IgD-negative memory B cell (primary cell): ENCODE data around the gene PPARGC1A. TPM values are rescaled to one million over a fixed set of nuclear protein-coding genes. Genes with fewer than 3 reads are reported as not detected.

Experiments used
- H3K27ac Mint-ChIP-seq, 3 donors: one replicate each; pipeline ENCODE4 v1.8.0; 2020 to 2022; ENCODE audit warnings: mild to moderate bottlenecking in 3 of 3, mixed read lengths in 3 of 3, moderate library complexity in 1 of 3
- H3K27me3 Mint-ChIP-seq: one replicate; pipeline ENCODE4 v1.8.0; 2021; ENCODE audit warnings: mixed read lengths
- H3K36me3 Mint-ChIP-seq: one replicate; pipeline ENCODE4 v1.8.0; 2020; ENCODE audit warnings: mild to moderate bottlenecking, mixed read lengths
- H3K4me1 Mint-ChIP-seq, 3 donors: one replicate each; pipeline ENCODE4 v1.8.0; 2020 to 2022; ENCODE audit warnings: mixed read lengths in 3 of 3, mild to moderate bottlenecking in 1 of 3
- H3K4me3 Mint-ChIP-seq, 4 donors: one replicate each; pipeline ENCODE4 v1.8.0; 2020 to 2022; ENCODE audit warnings: mild to moderate bottlenecking in 4 of 4, mixed read lengths in 4 of 4, moderate library complexity in 3 of 4
- H3K9me3 Mint-ChIP-seq, 3 donors: one replicate each; pipeline ENCODE4 v1.8.0; 2020 to 2021; ENCODE audit warnings: mixed read lengths in 3 of 3, mild to moderate bottlenecking in 1 of 3
- polyA plus RNA-seq: library from polyadenylated mRNA; unstranded; fragments of 300-500 nt; fragmentation: Illumina TruSeq; gene quantifications from one replicate; pipeline ENCODE4 v1.2.3, GENCODE V29; 2021

PPARGC1A gene
- not detected for polyA plus RNA-seq

GRCh38 chr4:23889814-23890341, at the start of gene PPARGC1A:
Gene PPARGC1A, minus strand, starts transcription at chr4:23890047. Its CDS starts 90 bp downstream, at chr4:23889957.
- Mint-ChIP-seq H3K27ac (no peak within 1 kb of the TSS), H3K4me3 (peak within 1 kb of the TSS in 2 of 4 donors; percentile 56 to 82), H3K27me3 (no peaks in the 10 kb centered on the region), H3K36me3 (no peaks in the 10 kb centered on the region), H3K9me3 (peaks cover 0 to 15% (median 3%) of the 10 kb centered on the region in 3 donors), H3K4me1 (peaks cover 0 to 9% (median 3%) of the 10 kb centered on the region in 3 donors)

- no peak overlapping the region for H3K4me3 Mint-ChIP-seq
- no peaks in the 10 kb centered on the region for H3K27me3 Mint-ChIP-seq
- H3K9me3 Mint-ChIP-seq = peaks cover 0 to 4% (median 2%) of the 10 kb centered on the region in 3 donors
- H3K4me1 Mint-ChIP-seq = no peaks in the 10 kb centered on the region
- no peak overlapping the region for H3K27ac Mint-ChIP-seq
- no peaks in the 10 kb centered on the region for H3K36me3 Mint-ChIP-seq
Observed at GRCh38 chr4:23938796-23939195, 48.9 kb upstream of the PPARGC1A start.

GRCh38 chr4:23937173-23937572, 47.3 kb upstream of the PPARGC1A start:
- Mint-ChIP-seq H3K27ac (no peak overlapping the region), H3K27me3 (no peaks in the 10 kb centered on the region), H3K4me1 (no peaks in the 10 kb centered on the region), H3K9me3 (peaks cover 0 to 4% (median 2%) of the 10 kb centered on the region in 3 donors), H3K36me3 (no peaks in the 10 kb centered on the region), H3K4me3 (no peak overlapping the region)

GRCh38 chr4:23934915-23935314, 45.1 kb upstream of the PPARGC1A start:
- Mint-ChIP-seq H3K36me3 (no peaks in the 10 kb centered on the region), H3K4me1 (no peaks in the 10 kb centered on the region), H3K9me3 (peaks cover 0 to 4% (median 2%) of the 10 kb centered on the region in 3 donors), H3K4me3 (no peak overlapping the region), H3K27me3 (no peaks in the 10 kb centered on the region), H3K27ac (peak overlapping the region in 1 of 3 donors; percentile 47)

- H3K4me3 Mint-ChIP-seq = no peak overlapping the region
- no peaks in the 10 kb centered on the region for H3K4me1 Mint-ChIP-seq
- no peaks in the 10 kb centered on the region for H3K36me3 Mint-ChIP-seq
- H3K27ac Mint-ChIP-seq = no peak overlapping the region
- peaks cover 0 to 4% (median 2%) of the 10 kb centered on the region in 3 donors for H3K9me3 Mint-ChIP-seq
- no peaks in the 10 kb centered on the region for H3K27me3 Mint-ChIP-seq
Observed at GRCh38 chr4:23934223-23934622, 44.4 kb upstream of the PPARGC1A start.

- H3K4me1 Mint-ChIP-seq = no peaks in the 10 kb centered on the region
- H3K27ac Mint-ChIP-seq = no peak overlapping the region
- H3K9me3 Mint-ChIP-seq = peaks cover 0 to 4% (median 2%) of the 10 kb centered on the region in 3 donors
Observed at GRCh38 chr4:23932901-23933308, 43.1 kb upstream of the PPARGC1A start.

GRCh38 chr4:23932186-23932585, 42.3 kb upstream of the PPARGC1A start:
- Mint-ChIP-seq H3K4me1 (no peaks in the 10 kb centered on the region), H3K9me3 (peaks cover 0 to 2% (median 0%) of the 10 kb centered on the region in 3 donors), H3K4me3 (no peak overlapping the region), H3K36me3 (no peaks in the 10 kb centered on the region), H3K27ac (no peak overlapping the region), H3K27me3 (no peaks in the 10 kb centered on the region)

More at GRCh38 chr4:23932901-23933308, 43.1 kb upstream of the PPARGC1A start:
- Mint-ChIP-seq H3K36me3 (no peaks in the 10 kb centered on the region), H3K27me3 (no peaks in the 10 kb centered on the region), H3K4me3 (no peak overlapping the region)

- H3K27ac Mint-ChIP-seq = no peak overlapping the region
- H3K36me3 Mint-ChIP-seq = no peaks in the 10 kb centered on the region
- H3K4me3 Mint-ChIP-seq = no peak overlapping the region
- H3K4me1 Mint-ChIP-seq = no peaks in the 10 kb centered on the region
- H3K9me3 Mint-ChIP-seq = peaks cover 0 to 2% (median 0%) of the 10 kb centered on the region in 3 donors
- H3K27me3 Mint-ChIP-seq = no peaks in the 10 kb centered on the region
Observed at GRCh38 chr4:23931489-23931830, 41.6 kb upstream of the PPARGC1A start.

- no peaks in the 10 kb centered on the region for H3K27me3 Mint-ChIP-seq
- peaks cover 0 to 2% (median 0%) of the 10 kb centered on the region in 3 donors for H3K9me3 Mint-ChIP-seq
- H3K4me1 Mint-ChIP-seq = no peaks in the 10 kb centered on the region
- H3K27ac Mint-ChIP-seq = no peak overlapping the region
- no peaks in the 10 kb centered on the region for H3K36me3 Mint-ChIP-seq
- no peak overlapping the region for H3K4me3 Mint-ChIP-seq
Observed at GRCh38 chr4:23930750-23931488, 41.1 kb upstream of the PPARGC1A start.

- no peaks in the 10 kb centered on the region for H3K27me3 Mint-ChIP-seq
- H3K4me1 Mint-ChIP-seq = no peaks in the 10 kb centered on the region
- no peaks in the 10 kb centered on the region for H3K36me3 Mint-ChIP-seq
- H3K4me3 Mint-ChIP-seq = no peak overlapping the region
- peaks cover 0 to 4% (median 2%) of the 10 kb centered on the region in 3 donors for H3K9me3 Mint-ChIP-seq
- no peak overlapping the region for H3K27ac Mint-ChIP-seq
Observed at GRCh38 chr4:23929248-23929647, 39.4 kb upstream of the PPARGC1A start.

- H3K4me1 Mint-ChIP-seq = no peaks in the 10 kb centered on the region
- peaks cover 0 to 17% (median 0%) of the 10 kb centered on the region in 3 donors for H3K9me3 Mint-ChIP-seq
- no peak overlapping the region for H3K4me3 Mint-ChIP-seq
- no peak overlapping the region for H3K27ac Mint-ChIP-seq
- H3K27me3 Mint-ChIP-seq = no peaks in the 10 kb centered on the region
- no peaks in the 10 kb centered on the region for H3K36me3 Mint-ChIP-seq
Observed at GRCh38 chr4:23924556-23924955, 34.7 kb upstream of the PPARGC1A start.

GRCh38 chr4:23923840-23924239, 34.0 kb upstream of the PPARGC1A start:
- Mint-ChIP-seq H3K4me3 (no peak overlapping the region), H3K27me3 (no peaks in the 10 kb centered on the region), H3K9me3 (peaks cover 0 to 17% (median 0%) of the 10 kb centered on the region in 3 donors), H3K36me3 (no peaks in the 10 kb centered on the region), H3K4me1 (no peaks in the 10 kb centered on the region), H3K27ac (no peak overlapping the region)

- Mint-ChIP-seq H3K27ac (no peak overlapping the region), H3K27me3 (no peaks in the 10 kb centered on the region), H3K4me1 (no peaks in the 10 kb centered on the region), H3K9me3 (peaks cover 0 to 17% (median 0%) of the 10 kb centered on the region in 3 donors), H3K36me3 (no peaks in the 10 kb centered on the region), H3K4me3 (no peak overlapping the region)
Observed at GRCh38 chr4:23923141-23923540, 33.3 kb upstream of the PPARGC1A start.

GRCh38 chr4:23922541-23923111, 32.8 kb upstream of the PPARGC1A start:
- Mint-ChIP-seq H3K27me3 (no peaks in the 10 kb centered on the region), H3K4me3 (no peak overlapping the region), H3K4me1 (no peaks in the 10 kb centered on the region), H3K36me3 (no peaks in the 10 kb centered on the region), H3K27ac (no peak overlapping the region), H3K9me3 (peaks cover 0 to 17% (median 0%) of the 10 kb centered on the region in 3 donors)

- Mint-ChIP-seq H3K36me3 (no peaks in the 10 kb centered on the region), H3K27ac (no peak overlapping the region), H3K27me3 (no peaks in the 10 kb centered on the region), H3K9me3 (peaks cover 0 to 17% (median 0%) of the 10 kb centered on the region in 3 donors), H3K4me3 (no peak overlapping the region), H3K4me1 (no peaks in the 10 kb centered on the region)
Observed at GRCh38 chr4:23922013-23922412, 32.2 kb upstream of the PPARGC1A start.
